HG03354 (cell line): ENCODE results near the gene TIMMDC1.
"Not testable (repeated sequence)": the region's sequence is repeated elsewhere in the genome, so short reads cannot be mapped to it uniquely, and the experiment has no call there.

Source experiments
- ATAC-seq: cut with Tn5 transposase; IDR thresholded peaks from one replicate; pipeline ENCODE4 v1.9.1; 2021; ENCODE audit warnings: mild to moderate bottlenecking; ENCODE audit not compliant: unreplicated experiment, poor library complexity, severe bottlenecking

TIMMDC1 gene

GRCh38 chr3:119552928-119553327 lies 54.6 kb downstream of the TIMMDC1 start:
- ATAC-seq = not testable (repeated sequence)

- no peak for ATAC-seq
Measured at GRCh38 chr3:119553823-119554415, 55.6 kb downstream of the TIMMDC1 start.

GRCh38 chr3:119555309-119555735 lies 57.0 kb downstream of the TIMMDC1 start:
- no peak for ATAC-seq

- no peak for ATAC-seq
Measured at GRCh38 chr3:119555929-119556328, 57.6 kb downstream of the TIMMDC1 start.

GRCh38 chr3:119557192-119557876 lies 59.0 kb downstream of the TIMMDC1 start:
- no peak for ATAC-seq

GRCh38 chr3:119557877-119558269 lies 59.5 kb downstream of the TIMMDC1 start:
- no peak for ATAC-seq

GRCh38 chr3:119558626-119559317 lies 60.4 kb downstream of the TIMMDC1 start:
- ATAC-seq = no peak

GRCh38 chr3:119559441-119559963 lies 61.2 kb downstream of the TIMMDC1 start, which contains the start of gene CD80:
CD80 (minus strand) TSS chr3:119559614; CDS start chr3:119557728, 1,886 bp downstream.
- ATAC-seq = peak; percentile 58

- no peak for ATAC-seq
Measured at GRCh38 chr3:119560160-119560559, 61.8 kb downstream of the TIMMDC1 start.

- ATAC-seq = peak; percentile 79
Measured at GRCh38 chr3:119562307-119562961, 64.1 kb downstream of the TIMMDC1 start.

GRCh38 chr3:119563334-119563733 lies 65.0 kb downstream of the TIMMDC1 start:
- ATAC-seq = not testable (repeated sequence)

GRCh38 chr3:119569156-119569555 lies 70.8 kb downstream of the TIMMDC1 start:
- no peak for ATAC-seq

GRCh38 chr3:119570229-119570628 lies 71.9 kb downstream of the TIMMDC1 start:
- peak; percentile 62 for ATAC-seq

- no peak for ATAC-seq
Measured at GRCh38 chr3:119571230-119571629, 72.9 kb downstream of the TIMMDC1 start.

GRCh38 chr3:119571688-119572087 lies 73.3 kb downstream of the TIMMDC1 start:
- no peak for ATAC-seq
